DND-41 (cell line): ENCODE results near the gene YIPF5.

Experiments
- ATAC-seq: fragments of 200-7000 bp; cut with Tn5 transposase; 3 replicates; pipeline ENCODE4 v1.9.1; 2021; ENCODE audit warnings: low read depth; ENCODE audit not compliant: insufficient read depth
- DNase-seq: peaks from one replicate; pipeline ENCODE4 v3.0.0-alpha.2; 2020
- H2AFZ ChIP-seq: 2 replicates; pipeline ENCODE4 v1.6.0; 2012; ENCODE audit warnings: low read depth, low read length
- H3K27ac ChIP-seq: 2 replicates; pipeline ENCODE4 v1.5.1; 2012; ENCODE audit warnings: low read length, inconsistent platforms
- H3K27me3 ChIP-seq: fragments of 200-600 bp; sonication (generic); 2 replicates; pipeline ENCODE4 v1.6.0; 2012; ENCODE audit warnings: low read length, mild to moderate bottlenecking, inconsistent platforms; ENCODE audit not compliant: insufficient read depth, poor library complexity
- H3K36me3 ChIP-seq: 2 replicates; pipeline ENCODE4 v1.5.1; 2012; ENCODE audit warnings: low read length, inconsistent platforms; ENCODE audit not compliant: insufficient read depth
- H3K4me1 ChIP-seq: 2 replicates; pipeline ENCODE4 v1.5.1; 2012; ENCODE audit warnings: mild to moderate bottlenecking, low read length; ENCODE audit not compliant: insufficient read depth
- H3K4me2 ChIP-seq: 2 replicates; pipeline ENCODE4 v1.6.0; 2012; ENCODE audit warnings: mild to moderate bottlenecking, moderate library complexity, low read length, inconsistent platforms; ENCODE audit not compliant: insufficient read depth
- H3K4me3 ChIP-seq, 2 experiments: fragments of 200-600 bp in 1 of 2; shearing (Covaris generic) in 1 of 2; 2 replicates each; pipeline ENCODE4 v1.5.1; 2012 to 2016; ENCODE audit warnings: inconsistent platforms in 2 of 2, low read length in 2 of 2, mild to moderate bottlenecking in 2 of 2, low read depth in 1 of 2, moderate library complexity in 1 of 2
- H3K79me2 ChIP-seq: 2 replicates; pipeline ENCODE4 v1.6.0; 2012; ENCODE audit warnings: low read length, inconsistent platforms; ENCODE audit not compliant: insufficient read depth
- H3K9ac ChIP-seq: 2 replicates; pipeline ENCODE4 v1.6.0; 2012; ENCODE audit warnings: low read depth, mild to moderate bottlenecking, inconsistent platforms, low read length, moderate library complexity
- H3K9me3 ChIP-seq: 2 replicates; pipeline ENCODE4 v1.5.1; 2012; ENCODE audit warnings: low read length, moderate library complexity, mild to moderate bottlenecking, inconsistent platforms; ENCODE audit not compliant: insufficient read depth, severe bottlenecking
- H4K20me1 ChIP-seq: 2 replicates; pipeline ENCODE4 v1.6.0; 2012; ENCODE audit warnings: low read length; ENCODE audit not compliant: insufficient read depth
- EZH2 ChIP-seq: IDR thresholded peaks from 3 replicates; pipeline ENCODE4 v1.6.1; 2012; ENCODE audit warnings: borderline replicate concordance, low read depth, mild to moderate bottlenecking, moderate library complexity, low read length, inconsistent platforms; ENCODE audit not compliant: severe bottlenecking
- TF ChIP-seq, protein P1 (sequence below): IDR thresholded peaks from 2 replicates; pipeline ENCODE4 v1.5.1; 2012; ENCODE audit warnings: borderline replicate concordance, low read length, moderate library complexity, mild to moderate bottlenecking; ENCODE audit not compliant: poor library complexity, severe bottlenecking; ENCODE audit errors: extremely low read depth

Gene YIPF5

DNA sequence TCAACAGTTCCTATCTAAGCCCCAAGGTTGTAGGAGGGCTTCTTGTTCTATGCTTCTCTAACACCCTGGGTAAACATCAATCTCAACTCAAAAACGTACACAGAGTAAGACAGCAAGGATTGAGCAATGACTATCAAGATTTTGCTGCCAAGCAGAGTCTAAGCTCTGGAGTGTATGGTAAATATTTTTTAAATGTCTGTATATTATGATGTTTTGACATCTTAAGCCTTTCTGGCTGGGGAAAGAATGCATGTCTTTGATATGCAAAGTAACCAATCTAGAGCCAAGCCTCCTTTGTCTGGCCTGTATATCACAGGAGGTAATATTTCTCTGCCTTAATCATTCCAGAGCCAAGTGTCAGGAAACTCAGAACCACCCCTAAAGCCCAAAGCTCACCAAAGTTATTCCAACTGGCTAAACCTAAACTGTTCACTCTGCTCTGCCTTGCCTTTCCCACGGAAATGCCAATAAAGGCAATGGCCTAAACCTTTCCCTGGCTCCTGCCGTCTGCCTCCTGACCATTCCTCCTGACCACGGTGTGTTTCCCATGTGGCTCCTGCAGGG lies 45.2 kb downstream of the YIPF5 start:
- Histone ChIP-seq H3K79me2 (no peaks in the 10 kb centered on the region), H2AFZ (no peak overlapping the region), H4K20me1 (no peaks in the 10 kb centered on the region), H3K27ac (no peak overlapping the region), H3K4me1 (no peaks in the 10 kb centered on the region), H3K36me3 (no peaks in the 10 kb centered on the region), H3K4me3 (no peak overlapping the region), H3K9ac (no peak overlapping the region), H3K9me3 (no peaks in the 10 kb centered on the region), H3K4me2 (no peak overlapping the region), H3K27me3 (peaks cover 6% of the 10 kb centered on the region)
- DNase-seq: no peak
- ATAC-seq: no peak
- TF ChIP-seq, protein P1, sequence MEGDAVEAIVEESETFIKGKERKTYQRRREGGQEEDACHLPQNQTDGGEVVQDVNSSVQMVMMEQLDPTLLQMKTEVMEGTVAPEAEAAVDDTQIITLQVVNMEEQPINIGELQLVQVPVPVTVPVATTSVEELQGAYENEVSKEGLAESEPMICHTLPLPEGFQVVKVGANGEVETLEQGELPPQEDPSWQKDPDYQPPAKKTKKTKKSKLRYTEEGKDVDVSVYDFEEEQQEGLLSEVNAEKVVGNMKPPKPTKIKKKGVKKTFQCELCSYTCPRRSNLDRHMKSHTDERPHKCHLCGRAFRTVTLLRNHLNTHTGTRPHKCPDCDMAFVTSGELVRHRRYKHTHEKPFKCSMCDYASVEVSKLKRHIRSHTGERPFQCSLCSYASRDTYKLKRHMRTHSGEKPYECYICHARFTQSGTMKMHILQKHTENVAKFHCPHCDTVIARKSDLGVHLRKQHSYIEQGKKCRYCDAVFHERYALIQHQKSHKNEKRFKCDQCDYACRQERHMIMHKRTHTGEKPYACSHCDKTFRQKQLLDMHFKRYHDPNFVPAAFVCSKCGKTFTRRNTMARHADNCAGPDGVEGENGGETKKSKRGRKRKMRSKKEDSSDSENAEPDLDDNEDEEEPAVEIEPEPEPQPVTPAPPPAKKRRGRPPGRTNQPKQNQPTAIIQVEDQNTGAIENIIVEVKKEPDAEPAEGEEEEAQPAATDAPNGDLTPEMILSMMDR: no peak
- TF ChIP-seq EZH2: no peak

DNA sequence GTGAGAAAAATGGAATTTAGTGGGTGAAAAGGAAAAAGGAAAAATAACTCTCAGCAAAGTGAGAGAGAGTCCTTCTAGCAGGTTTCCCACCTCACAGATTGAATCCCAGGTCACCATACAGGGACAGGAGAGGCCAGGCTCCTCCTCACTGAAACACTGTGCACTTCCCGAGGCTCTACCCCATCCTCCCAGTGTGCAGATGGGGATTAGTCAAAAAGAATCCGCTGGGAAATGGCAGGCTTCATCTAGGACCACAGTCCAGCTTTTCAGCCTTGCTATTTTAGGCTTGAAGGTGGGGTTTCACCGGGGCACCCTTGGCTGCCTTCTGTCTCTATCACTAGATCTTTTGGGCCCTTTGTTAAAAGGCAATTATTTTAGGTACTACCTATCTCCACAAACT lies 47.8 kb downstream of the YIPF5 start:
- Histone ChIP-seq H3K4me1 (no peaks in the 10 kb centered on the region), H3K36me3 (no peaks in the 10 kb centered on the region), H3K4me2 (no peak overlapping the region), H3K27ac (no peak overlapping the region), H3K27me3 (peaks cover 6% of the 10 kb centered on the region), H3K9ac (no peak overlapping the region), H4K20me1 (no peaks in the 10 kb centered on the region), H2AFZ (no peak overlapping the region), H3K9me3 (no peaks in the 10 kb centered on the region), H3K79me2 (no peaks in the 10 kb centered on the region), H3K4me3 (no peak overlapping the region)
- DNase-seq (no peak), ATAC-seq (no peak)
- no peak for TF ChIP-seq EZH2
- TF ChIP-seq, protein P1: no peak

DNA sequence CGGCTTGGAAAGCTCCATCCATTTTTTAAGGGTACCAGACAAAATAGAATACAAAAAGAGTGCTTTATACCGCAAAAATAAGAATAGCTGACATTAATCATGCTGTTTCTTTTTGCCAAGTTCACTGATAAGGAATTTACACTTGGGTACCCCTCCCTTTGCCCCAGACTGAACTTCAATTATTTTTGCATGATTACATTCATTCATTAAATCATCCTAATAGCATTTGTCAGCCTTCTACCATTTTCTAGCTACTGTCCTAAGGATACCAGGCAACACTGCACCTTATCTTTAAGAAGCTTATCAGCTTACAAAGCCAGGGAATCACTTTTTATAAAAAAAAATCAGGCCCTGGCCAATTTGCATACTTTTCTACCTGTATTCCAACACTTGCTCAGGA lies 48.4 kb downstream of the YIPF5 start:
- H3K36me3 ChIP-seq: no peaks in the 10 kb centered on the region
- H3K4me1 ChIP-seq: no peaks in the 10 kb centered on the region
- no peak overlapping the region for H3K9ac ChIP-seq
- no peak overlapping the region for H3K4me3 ChIP-seq
- no peaks in the 10 kb centered on the region for H3K79me2 ChIP-seq
- H3K27me3 ChIP-seq: peaks cover 6% of the 10 kb centered on the region
- no peak for DNase-seq
- no peak for ATAC-seq
- TF ChIP-seq EZH2: no peak
- TF ChIP-seq, protein P1: no peak
- no peaks in the 10 kb centered on the region for H4K20me1 ChIP-seq
- no peaks in the 10 kb centered on the region for H3K9me3 ChIP-seq
- H3K27ac ChIP-seq: no peak overlapping the region
- H2AFZ ChIP-seq: no peak overlapping the region
- H3K4me2 ChIP-seq: no peak overlapping the region

DNA sequence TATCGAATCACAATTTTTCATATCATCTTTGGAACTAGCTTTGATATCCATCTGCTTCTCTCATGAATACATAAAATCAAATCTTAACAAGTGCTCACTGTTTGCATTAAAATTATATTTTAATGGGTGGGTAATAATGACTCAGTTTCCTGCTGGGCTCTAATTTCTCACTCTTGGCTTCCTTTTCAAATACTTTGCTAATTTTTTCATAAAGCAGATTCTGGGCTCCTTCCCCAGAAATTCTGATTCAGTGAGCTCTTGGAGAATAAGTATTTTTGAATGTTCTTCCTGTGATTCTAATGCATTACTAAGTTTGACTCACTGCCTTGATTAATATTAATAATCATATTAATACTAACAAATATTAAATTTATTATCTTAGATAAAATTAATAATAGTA lies 48.9 kb downstream of the YIPF5 start:
- peaks cover 6% of the 10 kb centered on the region for H3K27me3 ChIP-seq
- ATAC-seq (no peak), DNase-seq (no peak)
- H3K4me2 ChIP-seq: no peak overlapping the region
- no peak overlapping the region for H3K4me3 ChIP-seq
- no peak overlapping the region for H3K27ac ChIP-seq
- no peak overlapping the region for H3K9ac ChIP-seq
- TF ChIP-seq, protein P1: no peak
- no peak for TF ChIP-seq EZH2
- no peaks in the 10 kb centered on the region for H3K36me3 ChIP-seq
- H3K4me1 ChIP-seq: no peaks in the 10 kb centered on the region
- no peaks in the 10 kb centered on the region for H3K9me3 ChIP-seq
- H2AFZ ChIP-seq: no peak overlapping the region
- H3K79me2 ChIP-seq: no peaks in the 10 kb centered on the region
- no peaks in the 10 kb centered on the region for H4K20me1 ChIP-seq
